GM12872 (cell line): ENCODE measurements around the gene ROR2.

Source experiments
- CTCF ChIP-seq: IDR thresholded peaks from 3 replicates; pipeline ENCODE4 v1.5.1; 2011; ENCODE audit warnings: low read depth, mild to moderate bottlenecking, low read length, moderate library complexity; ENCODE audit not compliant: insufficient read depth

The ROR2 gene

DNA sequence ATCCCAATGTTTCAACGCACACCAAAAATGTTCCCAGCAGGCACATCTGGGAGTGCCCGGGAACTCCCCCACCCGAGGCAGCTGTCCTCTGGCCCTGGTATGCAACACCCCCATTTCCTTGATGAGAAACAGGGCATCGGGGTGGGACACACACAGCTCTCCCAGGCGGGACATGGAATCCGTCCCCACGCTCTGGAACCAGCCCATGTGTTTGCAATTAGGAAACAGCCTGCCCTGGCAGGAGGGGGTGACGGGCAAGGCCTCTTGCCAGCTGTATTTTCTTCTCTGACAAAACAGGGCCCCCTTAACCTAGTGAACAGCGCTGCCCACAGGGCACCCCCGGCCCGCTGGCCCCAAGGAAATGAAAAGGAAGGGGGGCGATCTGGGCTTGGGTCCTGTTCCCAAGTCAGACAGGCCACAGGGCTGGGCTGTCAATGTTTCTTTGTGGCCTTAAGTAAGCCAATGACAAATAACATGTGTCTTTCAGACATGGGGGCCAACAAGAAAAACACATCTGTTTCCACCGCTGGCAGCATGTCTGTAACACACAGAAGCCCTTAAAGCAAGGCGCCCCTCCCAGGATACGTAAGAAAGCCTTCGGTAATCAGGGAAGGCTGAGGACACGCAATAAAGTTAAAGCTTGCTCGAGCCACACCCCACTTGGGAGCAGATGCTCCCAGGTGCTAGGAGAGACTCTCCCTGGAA, 125.3 kb downstream of the ROR2 start:
- TF ChIP-seq CTCF = no peak

DNA sequence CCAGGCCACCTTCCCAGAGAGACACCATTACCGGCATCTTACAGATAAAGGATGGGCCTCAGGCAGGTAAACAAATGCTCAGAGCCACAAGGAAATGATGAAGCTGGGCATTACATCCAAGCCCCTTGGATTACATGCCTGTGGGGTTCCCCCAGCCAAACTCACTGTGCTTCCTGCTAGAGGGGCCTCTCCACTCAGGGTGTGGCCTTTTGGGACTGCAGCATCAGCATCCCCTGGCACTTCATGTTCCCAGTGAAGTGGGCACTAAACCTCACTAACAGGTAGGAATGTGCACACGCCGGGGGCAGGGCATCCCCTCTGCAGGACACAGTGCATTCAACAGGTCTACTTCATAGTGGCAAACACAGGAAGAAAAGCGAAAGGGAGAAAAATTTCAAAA, 125.9 kb downstream of the ROR2 start:
- TF ChIP-seq CTCF = no peak

DNA sequence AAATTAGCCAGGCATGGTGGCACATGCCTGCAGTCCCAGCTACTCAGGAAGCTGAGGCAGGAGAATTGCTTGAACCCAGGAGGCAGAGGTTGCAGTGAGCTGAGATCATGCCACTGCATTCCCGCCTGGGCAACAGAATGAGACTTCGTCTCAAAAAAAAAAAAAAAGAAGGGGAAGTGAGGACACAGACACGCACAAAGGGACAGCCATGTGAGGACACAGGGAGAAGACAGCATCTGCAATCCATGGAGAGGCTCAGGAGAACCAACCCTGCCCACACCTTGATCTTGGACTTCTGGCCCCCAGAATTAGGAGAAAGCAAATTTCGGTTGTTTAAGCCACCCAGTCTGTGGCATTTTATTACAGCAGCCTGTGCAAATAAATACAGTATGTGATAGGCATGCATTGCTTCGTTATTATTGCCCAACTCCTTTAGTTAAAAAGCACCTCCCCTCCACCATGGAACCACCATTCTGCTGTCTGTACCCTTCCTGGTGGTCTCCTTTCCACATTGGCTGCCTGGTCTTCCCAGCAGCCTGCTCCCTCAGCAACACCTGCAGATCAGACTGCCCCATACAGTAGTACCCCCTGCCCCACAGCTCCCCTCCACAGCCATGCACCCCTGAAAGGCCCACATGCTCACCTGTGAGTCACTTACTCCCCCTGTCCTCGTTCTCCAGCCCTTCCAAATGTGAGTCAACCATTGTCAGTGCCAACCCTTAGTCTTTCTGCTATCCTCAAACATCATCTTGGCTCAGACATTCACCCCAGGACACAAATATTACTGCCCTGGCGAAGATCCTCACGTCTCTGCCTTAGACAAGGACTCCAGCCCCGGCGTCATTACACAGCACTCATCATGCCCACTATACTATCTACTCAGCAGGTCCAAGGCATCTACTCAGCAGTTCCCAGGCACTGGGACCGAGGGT, 128.8 kb downstream of the ROR2 start:
- no peak for TF ChIP-seq CTCF

GRCh38 chr9:91820126-91820750, 129.8 kb downstream of the ROR2 start:
- TF ChIP-seq CTCF = no peak

- no peak for TF ChIP-seq CTCF
These were observed 131.2 kb downstream of the ROR2 start for GRCh38 chr9:91818647-91819403.

DNA sequence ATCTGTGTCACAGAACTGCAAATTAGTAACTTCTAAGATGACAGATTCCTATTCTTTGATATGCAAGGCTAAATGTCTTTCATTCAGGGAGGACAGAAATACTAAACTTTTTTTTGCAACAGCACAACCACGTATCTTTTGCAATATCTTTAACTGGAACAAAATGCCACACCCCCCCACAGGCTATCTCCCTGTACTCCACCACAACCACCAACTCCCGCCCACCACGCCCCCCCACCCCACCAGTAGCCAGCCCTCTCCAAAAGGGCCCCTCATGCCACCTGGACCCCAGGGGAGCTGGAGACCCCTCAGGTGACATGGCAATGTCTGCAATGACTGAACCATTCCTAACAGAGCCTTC, 131.8 kb downstream of the ROR2 start:
- no peak for TF ChIP-seq CTCF
